Keratinocyte (primary cell): ENCODE data around the gene ROMO1. TPM values are rescaled to one million over a fixed set of nuclear protein-coding genes. Genes with fewer than 3 reads are reported as not detected.
"Not testable (repeated sequence)": the region's sequence is repeated elsewhere in the genome, so short reads cannot be mapped to it uniquely, and the experiment has no call there.

Source experiments
- DNase-seq: peaks from one replicate; pipeline ENCODE4 v3.0.0-alpha.2; 2011; ENCODE audit warnings: low read depth, missing footprints, low spot score
- FAIRE-seq: peaks from 2 replicates; lab custom pipeline; 2011; peaks lifted over from hg19 to GRCh38; lab: Jason Lieb, UNC
- H2AFZ ChIP-seq: 2 replicates; pipeline ENCODE4 v1.6.0; 2012; ENCODE audit warnings: low read length, control low read depth, inconsistent platforms; ENCODE audit not compliant: control insufficient read depth
- H3K27ac ChIP-seq: 2 replicates; pipeline ENCODE4 v1.5.1; 2011; ENCODE audit warnings: low read length; ENCODE audit not compliant: control insufficient read depth, insufficient read depth
- H3K27me3 ChIP-seq: 3 replicates; pipeline ENCODE4 v1.6.0; 2011; ENCODE audit warnings: low read length; ENCODE audit not compliant: control insufficient read depth, insufficient read depth; ENCODE audit errors: extremely low read depth
- H3K36me3 ChIP-seq, 2 experiments: 2 replicates in 1 of 2; 3 replicates in 1 of 2; pipeline ENCODE4 v1.5.1; 2011; ENCODE audit warnings: low read length in 2 of 2, mild to moderate bottlenecking in 1 of 2; ENCODE audit not compliant: control insufficient read depth in 2 of 2, insufficient read depth in 2 of 2; ENCODE audit errors: extremely low read depth in 1 of 2
- H3K4me1 ChIP-seq: 3 replicates; pipeline ENCODE4 v1.5.1; 2011; ENCODE audit warnings: low read length; ENCODE audit not compliant: control insufficient read depth, insufficient read depth; ENCODE audit errors: extremely low read depth
- H3K4me2 ChIP-seq: 3 replicates; pipeline ENCODE4 v1.6.0; 2011; ENCODE audit warnings: low read depth, low read length; ENCODE audit not compliant: control insufficient read depth, insufficient read depth; ENCODE audit errors: extremely low read depth
- H3K4me3 ChIP-seq, 3 experiments: fragments of 200-600 bp in 1 of 3; sonication (generic) in 1 of 3; 2 replicates in 2 of 3; 3 replicates in 1 of 3; pipeline ENCODE4 v1.5.1; 2011 to 2016; ENCODE audit warnings: low read length in 3 of 3, mild to moderate bottlenecking in 3 of 3, control low read depth in 2 of 3, inconsistent platforms in 1 of 3, low read depth in 1 of 3, mixed read lengths in 1 of 3, mixed run types in 1 of 3, moderate library complexity in 1 of 3; ENCODE audit not compliant: control insufficient read depth in 2 of 3, insufficient read depth in 2 of 3; ENCODE audit errors: extremely low read depth in 1 of 3
- H3K79me2 ChIP-seq: 2 replicates; pipeline ENCODE4 v1.6.0; 2012; ENCODE audit warnings: low read length; ENCODE audit not compliant: control insufficient read depth, insufficient read depth
- H3K9ac ChIP-seq: 3 replicates; pipeline ENCODE4 v1.6.0; 2011; ENCODE audit warnings: low read length; ENCODE audit not compliant: control insufficient read depth, insufficient read depth; ENCODE audit errors: extremely low read depth
- H3K9me1 ChIP-seq: 3 replicates; pipeline ENCODE4 v1.6.0; 2011; ENCODE audit warnings: low read length; ENCODE audit not compliant: control insufficient read depth, insufficient read depth; ENCODE audit errors: extremely low read depth
- H3K9me3 ChIP-seq: 2 replicates; pipeline ENCODE4 v1.5.1; 2012; ENCODE audit warnings: low read depth, low read length; ENCODE audit not compliant: control insufficient read depth
- H4K20me1 ChIP-seq: 3 replicates; pipeline ENCODE4 v1.6.0; 2011; ENCODE audit warnings: low read length; ENCODE audit not compliant: control insufficient read depth, insufficient read depth; ENCODE audit errors: extremely low read depth
- EZH2 ChIP-seq: IDR thresholded peaks from one replicate; pipeline ENCODE4 v1.6.1; 2012; ENCODE audit warnings: inconsistent platforms, mild to moderate bottlenecking, low read length, moderate library complexity
- dilution Hi-C: fragments of 300-500 bp; cut with MboI; formaldehyde crosslinking; loops from one replicate; pipeline ENCODE4 v1.7.0; 2020; ENCODE audit warnings: low sequenced_read_pairs; ENCODE audit not compliant: extremely low pct_ligation_motif_present
- polyA plus RNA-seq, 5 experiments: library from polyadenylated mRNA; depleted of rRNA in 3 of 5; stranded (reverse) in 3 of 5; stranded (forward) in 1 of 5; unstranded in 1 of 5; fragments of >200 nt; gene quantifications; 1 replicate in 1 of 5; 2 replicates in 3 of 5; 3 replicates in 1 of 5; pipeline versions ENCODE4 v1.2.1 to v1.2.3, GENCODE V29; 2011 to 2012; ENCODE audit warnings: missing spikeins in 2 of 5, low read depth in 1 of 5, low replicate concordance in 1 of 5
- TF ChIP-seq, protein P1 (sequence below), 3 experiments: IDR thresholded peaks in 1 of 3; conservative IDR thresholded peaks in 1 of 3; optimal IDR thresholded peaks in 1 of 3; 2 replicates in 2 of 3; 3 replicates in 1 of 3; pipeline versions ENCODE3 to v1.5.1; 2011; ENCODE audit warnings: low read length in 3 of 3, mild to moderate bottlenecking in 3 of 3, moderate library complexity in 2 of 3, control low read depth in 1 of 3, inconsistent platforms in 1 of 3; ENCODE audit not compliant: insufficient read depth in 2 of 3; ENCODE audit errors: extremely low read depth in 1 of 3

Gene ROMO1
- polyA plus RNA-seq, 1 donor (not counting 4 experiments of a cell fraction or from before 2014, with no cell fraction given), result 195 TPM

DNA sequence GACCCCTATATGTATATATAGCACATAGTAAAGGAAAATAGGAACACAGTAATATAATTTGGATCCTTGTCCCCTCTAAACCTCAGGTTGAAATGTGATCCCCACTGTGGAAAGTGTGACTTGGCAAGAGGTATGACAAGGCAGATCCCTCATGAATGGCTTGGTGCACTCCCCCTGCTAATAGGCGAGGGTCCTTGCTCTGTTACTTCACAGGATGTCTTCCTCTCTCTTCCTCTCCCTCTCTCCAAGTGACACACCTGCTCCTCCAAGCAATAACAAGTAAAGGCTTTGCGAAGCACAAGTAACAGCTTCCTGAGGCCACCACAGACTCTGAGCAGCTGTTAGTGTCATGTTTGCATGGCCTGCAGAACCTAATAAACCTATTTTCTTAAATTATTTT is 16.4 kb downstream of the ROMO1 start:
- Histone ChIP-seq H3K9me3 (no peaks in the 10 kb centered on the region), H3K4me1 (no peaks in the 10 kb centered on the region), H3K36me3 (peaks cover 49 to 57% of the 10 kb centered on the region in 2 experiments), H3K9ac (no peak overlapping the region), H3K79me2 (peaks cover 88% of the 10 kb centered on the region), H3K9me1 (no peaks in the 10 kb centered on the region), H3K4me3 (no peak overlapping the region), H3K27ac (no peak overlapping the region), H3K27me3 (no peaks in the 10 kb centered on the region), H4K20me1 (peaks cover 27% of the 10 kb centered on the region), H2AFZ (no peak overlapping the region), H3K4me2 (no peak overlapping the region)
- FAIRE-seq (no peak), DNase-seq (no peak)
- no peak for TF ChIP-seq EZH2
- TF ChIP-seq, protein P1, sequence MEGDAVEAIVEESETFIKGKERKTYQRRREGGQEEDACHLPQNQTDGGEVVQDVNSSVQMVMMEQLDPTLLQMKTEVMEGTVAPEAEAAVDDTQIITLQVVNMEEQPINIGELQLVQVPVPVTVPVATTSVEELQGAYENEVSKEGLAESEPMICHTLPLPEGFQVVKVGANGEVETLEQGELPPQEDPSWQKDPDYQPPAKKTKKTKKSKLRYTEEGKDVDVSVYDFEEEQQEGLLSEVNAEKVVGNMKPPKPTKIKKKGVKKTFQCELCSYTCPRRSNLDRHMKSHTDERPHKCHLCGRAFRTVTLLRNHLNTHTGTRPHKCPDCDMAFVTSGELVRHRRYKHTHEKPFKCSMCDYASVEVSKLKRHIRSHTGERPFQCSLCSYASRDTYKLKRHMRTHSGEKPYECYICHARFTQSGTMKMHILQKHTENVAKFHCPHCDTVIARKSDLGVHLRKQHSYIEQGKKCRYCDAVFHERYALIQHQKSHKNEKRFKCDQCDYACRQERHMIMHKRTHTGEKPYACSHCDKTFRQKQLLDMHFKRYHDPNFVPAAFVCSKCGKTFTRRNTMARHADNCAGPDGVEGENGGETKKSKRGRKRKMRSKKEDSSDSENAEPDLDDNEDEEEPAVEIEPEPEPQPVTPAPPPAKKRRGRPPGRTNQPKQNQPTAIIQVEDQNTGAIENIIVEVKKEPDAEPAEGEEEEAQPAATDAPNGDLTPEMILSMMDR (optimal IDR thresholded peaks at IDR 0.05 in 1 of 3, IDR thresholded peaks at IDR 0.05 in 1 of 3, conservative IDR thresholded peaks at IDR 0.05 in 1 of 3; ENCODE audit: extremely low read depth in 1 of 3, insufficient read depth in 2 of 3, low read length in 3 of 3), result no peak
- dilution Hi-C loops, result no loop called here

DNA sequence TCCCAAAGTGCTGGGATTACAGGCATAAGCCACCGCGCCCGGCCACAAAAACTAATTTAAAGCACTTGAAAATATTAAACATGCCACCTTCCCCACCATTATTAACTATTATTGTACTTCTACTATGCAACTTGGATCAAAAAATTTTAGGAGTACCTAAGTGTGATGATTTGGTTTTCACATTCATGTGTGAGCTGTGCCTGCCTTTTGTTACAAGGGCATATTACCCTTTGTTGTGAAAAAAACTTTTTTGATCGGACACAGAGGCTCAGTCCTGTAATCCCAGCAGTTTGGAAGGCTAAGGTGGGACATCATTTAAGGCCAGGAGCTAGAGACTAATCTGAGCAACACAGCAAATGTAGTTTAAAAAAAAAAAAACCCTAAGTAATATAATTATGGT is 17.1 kb downstream of the ROMO1 start:
- Histone ChIP-seq H3K79me2 (peaks cover 87% of the 10 kb centered on the region), H3K4me2 (no peak overlapping the region), H3K4me3 (no peak overlapping the region), H4K20me1 (peaks cover 28% of the 10 kb centered on the region), H3K9me3 (no peaks in the 10 kb centered on the region), H3K27me3 (no peaks in the 10 kb centered on the region), H3K36me3 (peaks cover 52 to 64% of the 10 kb centered on the region in 2 experiments), H3K9ac (no peak overlapping the region), H2AFZ (no peak overlapping the region), H3K4me1 (no peaks in the 10 kb centered on the region), H3K9me1 (no peaks in the 10 kb centered on the region), H3K27ac (no peak overlapping the region)
- DNase-seq (no peak), FAIRE-seq (no peak)
- TF ChIP-seq, protein P1 (optimal IDR thresholded peaks at IDR 0.05 in 1 of 3, IDR thresholded peaks at IDR 0.05 in 1 of 3, conservative IDR thresholded peaks at IDR 0.05 in 1 of 3; ENCODE audit: extremely low read depth in 1 of 3, insufficient read depth in 2 of 3, low read length in 3 of 3), result no peak
- TF ChIP-seq EZH2, result no peak
- dilution Hi-C loops, result no loop called here

DNA sequence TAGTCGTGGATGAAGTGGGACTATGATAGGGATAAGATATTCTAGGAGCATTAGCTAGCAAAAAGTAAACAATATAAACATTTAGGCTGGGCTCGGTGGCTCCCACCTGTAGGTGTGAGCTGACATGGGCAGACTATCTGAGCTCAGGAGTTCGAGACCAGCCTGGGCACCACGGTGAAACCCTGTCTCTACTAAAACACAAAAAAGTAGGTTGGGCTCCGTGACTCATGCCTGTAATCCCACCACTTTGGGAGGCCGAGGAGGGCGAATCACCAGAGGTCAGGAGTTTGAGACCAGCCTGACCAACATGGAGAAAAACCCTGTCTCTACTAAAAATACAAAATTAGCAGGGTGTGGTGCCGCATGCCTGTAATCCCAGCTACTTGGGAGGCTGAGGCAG is 19.1 kb downstream of the ROMO1 start:
- H2AFZ ChIP-seq, H3K27ac ChIP-seq, DNase-seq, H3K9me3 ChIP-seq, H3K4me2 ChIP-seq, H3K9ac ChIP-seq, H3K9me1 ChIP-seq, H3K27me3 ChIP-seq, dilution Hi-C loops, H3K4me3 ChIP-seq, H3K4me1 ChIP-seq, FAIRE-seq: not testable (repeated sequence)
- Histone ChIP-seq H3K36me3 (peaks cover 53 to 61% of the 10 kb centered on the region in 2 experiments), H3K79me2 (peaks cover 86% of the 10 kb centered on the region), H4K20me1 (peaks cover 26% of the 10 kb centered on the region)
